ENCODE data around the gene CYB561D2.

Gene CYB561D2

GRCh38 chr3:50388720-50389413 lies 38.2 kb downstream of the CYB561D2 start:
- H3K4me3 ChIP-seq, result no peak overlapping the region
- H3K9me3 ChIP-seq, result no peaks in the 10 kb centered on the region
- no peaks in the 10 kb centered on the region for H3K4me1 ChIP-seq
- no peaks in the 10 kb centered on the region for H3K27me3 ChIP-seq (ENCODE audit: low read depth)
- DNase-seq (ENCODE audit: low spot score in 2 of 2), result no peak
- in situ Hi-C loops (cut with MboI; ENCODE audit: low sequenced_read_pairs), result no loop called here
- no peaks in the 10 kb centered on the region for H3K36me3 ChIP-seq (replicated peaks)

GRCh38 chr3:50389414-50389767 lies 38.7 kb downstream of the CYB561D2 start:
- in situ Hi-C loops (cut with MboI; ENCODE audit: low sequenced_read_pairs), result no loop called here

GRCh38 chr3:50390508-50391224 lies 40.0 kb downstream of the CYB561D2 start:
- in situ Hi-C loops (cut with MboI; ENCODE audit: low sequenced_read_pairs), result no loop called here
- no peaks in the 10 kb centered on the region for H3K4me1 ChIP-seq
- no peak for DNase-seq (ENCODE audit: low spot score in 2 of 2)

More at GRCh38 chr3:50389414-50389767, 38.7 kb downstream of the CYB561D2 start:
- Histone ChIP-seq H3K9me3 (no peaks in the 10 kb centered on the region), H3K36me3 (replicated peaks) (no peaks in the 10 kb centered on the region), H3K4me1 (no peaks in the 10 kb centered on the region), H3K27me3 (ENCODE audit: low read depth) (no peaks in the 10 kb centered on the region), H3K4me3 (no peak overlapping the region)
- no peak for DNase-seq (ENCODE audit: low spot score in 2 of 2)

GRCh38 chr3:50392101-50392715 lies 41.5 kb downstream of the CYB561D2 start:
- no peak for DNase-seq (ENCODE audit: low spot score in 2 of 2)
- Histone ChIP-seq H3K36me3 (replicated peaks) (no peaks in the 10 kb centered on the region), H3K4me1 (no peaks in the 10 kb centered on the region), H3K27me3 (ENCODE audit: low read depth) (no peaks in the 10 kb centered on the region), H3K4me3 (no peak overlapping the region), H3K9me3 (no peaks in the 10 kb centered on the region)
- in situ Hi-C loops (cut with MboI; ENCODE audit: low sequenced_read_pairs), result no loop called here

More at GRCh38 chr3:50390508-50391224, 40.0 kb downstream of the CYB561D2 start:
- no peak overlapping the region for H3K4me3 ChIP-seq
- H3K27me3 ChIP-seq (ENCODE audit: low read depth), result no peaks in the 10 kb centered on the region
- no peaks in the 10 kb centered on the region for H3K36me3 ChIP-seq (replicated peaks)
- H3K9me3 ChIP-seq, result no peaks in the 10 kb centered on the region

GRCh38 chr3:50393061-50393460 lies 42.4 kb downstream of the CYB561D2 start:
- in situ Hi-C loops (cut with MboI; ENCODE audit: low sequenced_read_pairs), result no loop called here
- no peak for DNase-seq (ENCODE audit: low spot score in 2 of 2)
- no peaks in the 10 kb centered on the region for H3K4me1 ChIP-seq
- no peaks in the 10 kb centered on the region for H3K36me3 ChIP-seq (replicated peaks)
- H3K27me3 ChIP-seq (ENCODE audit: low read depth), result no peaks in the 10 kb centered on the region
- no peaks in the 10 kb centered on the region for H3K9me3 ChIP-seq
- no peak overlapping the region for H3K4me3 ChIP-seq

- no peaks in the 10 kb centered on the region for H3K9me3 ChIP-seq
- no peak for DNase-seq (ENCODE audit: low spot score in 2 of 2)
- in situ Hi-C loops (cut with MboI; ENCODE audit: low sequenced_read_pairs), result no loop called here
- H3K36me3 ChIP-seq (replicated peaks), result no peaks in the 10 kb centered on the region
- H3K27me3 ChIP-seq (ENCODE audit: low read depth), result no peaks in the 10 kb centered on the region
- no peak overlapping the region for H3K4me3 ChIP-seq
- no peaks in the 10 kb centered on the region for H3K4me1 ChIP-seq
Observed at GRCh38 chr3:50395070-50395860, 44.6 kb downstream of the CYB561D2 start.

GRCh38 chr3:50396502-50396901 lies 45.8 kb downstream of the CYB561D2 start:
- in situ Hi-C loops (cut with MboI; ENCODE audit: low sequenced_read_pairs), result no loop called here
- no peaks in the 10 kb centered on the region for H3K27me3 ChIP-seq (ENCODE audit: low read depth)
- DNase-seq (ENCODE audit: low spot score in 2 of 2), result no peak

GRCh38 chr3:50401978-50402595 lies 51.4 kb downstream of the CYB561D2 start:
- in situ Hi-C loops (cut with MboI; ENCODE audit: low sequenced_read_pairs), result no loop called here
- H3K27me3 ChIP-seq (ENCODE audit: low read depth), result no peaks in the 10 kb centered on the region
- H3K4me1 ChIP-seq, result no peaks in the 10 kb centered on the region
- H3K4me3 ChIP-seq, result no peak overlapping the region
- H3K36me3 ChIP-seq (replicated peaks), result no peaks in the 10 kb centered on the region
- H3K9me3 ChIP-seq, result no peaks in the 10 kb centered on the region
- no peak for DNase-seq (ENCODE audit: low spot score in 2 of 2)

More at GRCh38 chr3:50396502-50396901, 45.8 kb downstream of the CYB561D2 start:
- Histone ChIP-seq H3K4me3 (no peak overlapping the region), H3K4me1 (no peaks in the 10 kb centered on the region), H3K9me3 (no peaks in the 10 kb centered on the region), H3K36me3 (replicated peaks) (no peaks in the 10 kb centered on the region)

Data from HAP-1 (cell line).